GM21723 (cell line): ENCODE data around the gene SMYD4.
A peak's percentile ranks its signal among the peaks of the same experiment; 100 is the strongest.
"Not testable (repeated sequence)": the region's sequence is repeated elsewhere in the genome, so short reads cannot be mapped to it uniquely, and the experiment has no call there.

Experiments
- ATAC-seq: cut with Tn5 transposase; IDR thresholded peaks from one replicate; pipeline ENCODE4 v1.9.1; 2021; ENCODE audit warnings: mild to moderate bottlenecking, moderate library complexity; ENCODE audit not compliant: unreplicated experiment

The SMYD4 gene, protein sequence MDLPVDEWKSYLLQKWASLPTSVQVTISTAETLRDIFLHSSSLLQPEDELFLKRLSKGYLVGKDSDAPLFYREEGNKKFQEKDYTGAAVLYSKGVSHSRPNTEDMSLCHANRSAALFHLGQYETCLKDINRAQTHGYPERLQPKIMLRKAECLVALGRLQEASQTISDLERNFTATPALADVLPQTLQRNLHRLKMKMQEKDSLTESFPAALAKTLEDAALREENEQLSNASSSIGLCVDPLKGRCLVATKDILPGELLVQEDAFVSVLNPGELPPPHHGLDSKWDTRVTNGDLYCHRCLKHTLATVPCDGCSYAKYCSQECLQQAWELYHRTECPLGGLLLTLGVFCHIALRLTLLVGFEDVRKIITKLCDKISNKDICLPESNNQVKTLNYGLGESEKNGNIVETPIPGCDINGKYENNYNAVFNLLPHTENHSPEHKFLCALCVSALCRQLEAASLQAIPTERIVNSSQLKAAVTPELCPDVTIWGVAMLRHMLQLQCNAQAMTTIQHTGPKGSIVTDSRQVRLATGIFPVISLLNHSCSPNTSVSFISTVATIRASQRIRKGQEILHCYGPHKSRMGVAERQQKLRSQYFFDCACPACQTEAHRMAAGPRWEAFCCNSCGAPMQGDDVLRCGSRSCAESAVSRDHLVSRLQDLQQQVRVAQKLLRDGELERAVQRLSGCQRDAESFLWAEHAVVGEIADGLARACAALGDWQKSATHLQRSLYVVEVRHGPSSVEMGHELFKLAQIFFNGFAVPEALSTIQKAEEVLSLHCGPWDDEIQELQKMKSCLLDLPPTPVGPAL

DNA sequence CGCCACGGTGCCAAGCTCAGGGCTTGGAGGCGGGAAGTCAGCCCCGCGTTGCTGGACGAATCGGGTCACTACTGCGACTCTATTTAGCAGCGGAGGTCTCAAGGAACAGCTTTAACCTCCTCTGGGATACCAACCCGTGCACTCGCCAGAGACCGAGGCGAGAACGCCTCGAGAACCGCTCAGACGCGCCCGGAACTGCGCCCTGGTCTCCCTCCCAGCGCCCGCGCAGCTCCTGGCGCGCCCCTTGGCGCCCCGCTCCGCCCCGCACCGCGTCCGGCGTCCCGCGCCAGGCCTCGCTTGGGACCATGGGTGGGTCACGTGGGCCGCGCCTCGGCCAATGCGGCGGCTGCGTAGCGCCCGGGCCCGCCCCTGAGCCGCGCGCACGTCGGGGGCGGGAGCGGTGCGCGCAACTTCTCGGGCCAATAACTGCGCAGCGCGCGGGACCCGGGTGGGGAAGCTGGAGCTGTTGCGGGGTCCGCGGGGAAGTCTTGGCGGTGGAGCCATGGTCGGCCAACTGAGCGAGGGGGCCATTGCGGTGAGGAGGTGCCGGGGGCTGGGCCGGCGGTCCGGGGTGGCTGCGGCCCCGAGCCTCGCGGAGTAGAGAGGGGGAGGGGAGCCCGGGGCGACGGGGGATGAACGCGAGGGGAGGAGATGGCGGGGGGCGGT lies at the start of gene SMYD4, which contains the start of gene RPA1:
Gene SMYD4 (minus strand): TSS at position 311 of the 666 bp plus-strand sequence. CDS start 1,908 bp downstream, outside the sequence.
Gene RPA1 (plus strand): TSS at position 414 of the 666 bp plus-strand sequence. CDS start 89 bp downstream, at position 503.
- peak; percentile 77 for ATAC-seq

DNA sequence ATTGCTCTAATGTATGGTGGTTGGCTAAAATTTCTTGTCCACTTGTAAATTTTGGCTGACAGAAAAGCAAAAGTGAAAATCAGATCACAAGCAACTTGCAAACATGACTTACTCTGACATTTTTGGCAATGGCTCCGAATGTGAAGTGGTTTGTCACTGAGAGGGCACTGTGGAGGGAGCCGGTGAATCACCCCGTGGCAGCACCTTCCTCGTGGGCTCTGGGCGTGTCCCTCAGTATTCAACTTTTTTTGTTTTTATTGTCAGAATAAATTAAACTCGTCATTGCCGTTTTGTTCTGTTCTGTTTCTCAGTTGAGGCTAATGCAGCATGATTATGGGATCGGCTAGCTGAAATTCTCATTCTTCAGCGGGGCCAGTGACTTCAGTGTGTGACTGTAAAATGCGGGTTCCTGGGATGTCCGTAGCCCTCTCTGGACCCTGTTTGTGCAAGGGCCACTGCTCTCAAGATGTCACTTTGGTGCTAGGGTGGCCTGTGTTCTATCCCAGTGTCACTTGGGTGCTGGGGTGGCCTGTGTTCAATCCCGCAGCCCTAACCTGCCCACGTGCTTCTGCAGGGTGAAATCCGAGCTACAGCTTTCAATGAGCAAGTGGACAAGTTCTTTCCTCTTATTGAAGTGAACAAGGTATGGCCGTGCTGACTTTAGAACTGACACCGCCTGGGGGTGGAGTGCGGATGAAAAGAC lies 48.9 kb upstream of the SMYD4 start:
- no peak for ATAC-seq

GRCh38 chr17:1875597-1875996 lies 45.9 kb upstream of the SMYD4 start:
- ATAC-seq = no peak

- no peak for ATAC-seq
These were observed 43.7 kb upstream of the SMYD4 start for GRCh38 chr17:1873418-1873817.

DNA sequence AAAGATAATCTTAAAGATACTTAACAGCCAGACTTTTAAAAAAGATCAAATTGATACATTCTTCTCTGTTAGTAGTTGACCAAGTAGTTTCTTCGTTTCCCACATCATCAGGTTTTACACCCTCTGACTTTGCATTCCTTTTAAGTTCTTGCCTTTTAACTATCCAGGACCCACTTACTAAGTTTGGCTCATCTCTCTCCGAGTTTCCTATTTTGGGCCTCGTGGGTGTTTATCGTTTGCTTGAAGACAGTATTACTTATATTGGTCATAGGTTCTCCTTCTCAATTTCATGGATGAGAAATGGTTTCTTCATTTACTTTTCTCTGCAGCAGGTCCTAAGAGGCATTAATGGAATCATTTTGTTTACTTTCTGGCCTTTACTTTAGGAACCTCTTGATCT lies 43.3 kb upstream of the SMYD4 start:
- no peak for ATAC-seq

DNA sequence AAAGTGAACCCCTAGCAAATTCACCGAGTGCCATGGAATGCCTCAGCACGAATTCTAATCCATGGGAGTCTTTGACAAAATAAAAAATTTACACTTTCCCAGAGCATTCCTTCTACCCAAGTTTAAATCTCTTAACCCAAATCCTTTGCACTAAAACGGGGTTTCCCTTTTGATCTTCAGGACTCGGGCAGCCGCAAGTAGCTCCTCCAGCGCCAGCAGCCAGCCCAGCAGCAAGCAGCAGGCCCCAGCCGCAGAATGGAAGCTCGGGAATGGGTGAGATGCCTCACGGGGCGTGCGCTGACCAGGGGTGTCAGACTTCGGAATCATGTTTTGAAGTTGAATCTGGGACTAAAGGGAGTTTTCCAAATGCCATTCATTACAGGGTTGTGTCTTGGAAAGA lies 42.6 kb upstream of the SMYD4 start:
- ATAC-seq = no peak

DNA sequence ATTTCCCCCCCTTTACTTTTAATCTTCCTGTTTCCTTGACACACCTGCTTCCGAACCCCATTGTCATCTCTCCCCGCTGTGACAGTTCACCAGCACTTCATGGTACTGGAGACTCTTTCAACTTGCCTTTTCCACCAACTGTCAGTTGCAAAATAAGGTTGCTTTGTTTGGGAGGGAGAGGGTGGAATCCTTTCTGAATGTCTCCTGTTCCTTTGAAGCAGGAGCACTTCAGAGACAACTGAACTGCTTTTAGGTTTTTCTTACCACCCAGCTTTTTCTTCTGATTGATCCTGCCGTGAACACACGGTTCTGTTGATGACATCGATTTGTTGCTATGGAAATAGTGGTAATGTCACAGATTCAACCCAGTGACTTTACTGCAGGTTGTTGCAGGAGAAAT lies 42.1 kb upstream of the SMYD4 start:
- ATAC-seq = no peak

GRCh38 chr17:1870592-1870991 lies 40.9 kb upstream of the SMYD4 start:
- ATAC-seq = no peak

DNA sequence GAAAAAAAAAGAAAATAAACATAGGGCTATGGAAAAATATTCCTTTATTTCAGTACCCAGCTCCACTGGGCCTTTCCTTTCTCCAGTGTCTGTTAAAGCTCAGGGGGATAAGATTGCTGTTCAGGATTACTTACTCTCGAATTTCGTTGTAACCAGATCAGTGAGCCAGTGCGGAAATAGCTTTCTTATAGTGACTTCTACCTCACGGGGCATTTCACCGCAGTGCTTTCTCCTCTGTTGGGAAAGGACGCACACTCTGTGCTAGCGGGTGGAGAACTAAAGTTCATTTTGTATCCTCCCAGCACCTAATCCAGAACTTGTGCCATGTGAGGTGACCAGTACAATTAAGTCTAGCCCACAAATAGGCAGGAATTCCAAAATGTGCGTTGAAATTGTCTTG lies 38.4 kb upstream of the SMYD4 start:
- no peak for ATAC-seq

DNA sequence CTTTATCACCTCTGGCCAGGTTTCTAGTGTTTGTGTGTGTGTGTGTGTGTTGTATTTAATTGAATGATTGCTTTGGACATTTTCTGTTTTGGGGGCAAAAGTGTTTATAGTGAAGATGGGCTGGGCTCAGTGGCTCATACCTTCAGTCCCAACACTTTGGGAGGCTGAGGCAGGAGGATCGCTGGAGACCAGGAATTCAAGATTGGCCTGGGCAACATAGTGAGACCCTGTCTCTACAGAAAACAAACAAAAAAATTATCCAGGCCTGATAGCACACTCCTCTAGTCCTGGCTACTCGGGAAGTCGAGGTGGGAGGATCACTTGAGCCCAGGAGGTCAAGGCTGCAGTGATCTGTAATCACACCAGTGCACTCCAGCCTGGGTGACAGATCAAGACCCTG lies 37.6 kb upstream of the SMYD4 start:
- no peak for ATAC-seq

DNA sequence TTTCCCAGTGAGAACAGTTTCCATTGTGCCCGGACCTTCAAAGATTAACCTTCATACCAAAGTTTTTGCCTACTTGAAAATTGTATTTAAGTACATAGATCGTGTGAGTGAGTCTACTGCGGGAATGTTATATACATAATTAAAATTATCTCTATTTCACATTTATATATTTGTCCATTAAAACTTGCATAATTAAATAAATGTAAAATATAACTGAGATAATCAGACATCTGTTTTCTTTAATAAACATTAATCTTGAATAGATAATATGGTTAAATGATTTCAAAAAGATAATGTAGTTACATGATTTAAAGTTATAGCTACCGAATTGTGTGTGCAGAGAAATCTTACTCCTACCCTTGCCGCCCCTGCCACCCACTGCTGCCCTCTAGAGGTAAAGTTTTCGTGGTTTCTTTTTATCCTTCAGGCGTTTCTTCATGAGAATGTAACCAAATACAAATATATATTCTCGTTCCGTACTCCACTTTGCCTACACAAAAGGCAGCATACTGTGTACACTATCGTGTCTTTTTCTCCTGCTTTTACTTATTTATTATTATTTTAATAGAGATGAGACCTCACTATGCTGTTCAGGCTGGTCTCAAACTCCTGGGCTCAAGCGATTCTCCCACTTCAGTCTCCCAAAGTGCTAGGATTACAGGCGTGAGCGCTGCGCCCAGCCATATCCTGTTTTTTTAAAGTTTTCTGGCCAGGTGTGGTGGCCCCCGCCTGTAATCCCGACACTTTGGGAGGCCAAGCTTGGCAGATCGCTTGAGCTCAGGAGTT lies 35.7 kb upstream of the SMYD4 start:
- no peak for ATAC-seq

- ATAC-seq = no peak
These were observed 31.8 kb upstream of the SMYD4 start for GRCh38 chr17:1861391-1862010.

DNA sequence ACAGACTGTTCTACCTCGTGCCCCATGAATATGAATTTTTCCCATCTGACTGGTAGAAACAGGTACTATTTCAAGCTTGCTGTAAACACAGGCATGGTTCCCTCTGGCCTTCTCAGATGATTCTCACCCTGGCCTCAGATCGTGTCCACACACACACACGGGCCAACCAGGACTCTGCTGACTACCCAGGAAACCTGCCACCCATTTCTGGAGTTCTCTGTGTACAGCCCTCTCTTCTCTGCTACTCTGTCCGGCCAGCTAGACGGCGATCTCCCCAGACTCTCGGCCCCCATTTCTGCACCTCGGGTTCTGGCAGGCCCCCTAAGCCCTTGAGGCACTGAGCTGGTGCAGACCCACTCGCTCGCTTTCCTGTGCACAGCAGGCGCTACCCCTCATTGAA lies 31.3 kb upstream of the SMYD4 start:
- ATAC-seq = no peak

DNA sequence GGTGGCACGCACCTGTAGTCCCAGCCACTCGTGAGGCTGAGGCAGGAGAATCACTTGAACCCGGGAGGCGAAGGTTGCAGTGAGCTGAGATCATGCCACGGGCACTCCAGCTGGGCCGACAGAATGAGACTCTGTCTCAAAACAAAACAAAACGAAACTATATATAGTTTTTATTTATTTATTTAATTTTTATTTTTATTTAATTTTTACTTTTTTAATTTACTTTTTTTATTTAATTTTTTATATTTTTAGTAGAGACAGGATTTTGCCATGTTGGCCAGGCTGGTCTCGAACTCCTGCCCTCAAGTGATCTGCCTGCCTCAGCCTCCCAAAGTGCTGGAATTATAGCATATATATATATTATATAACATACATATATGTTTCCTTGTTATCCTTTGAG lies 26.8 kb upstream of the SMYD4 start:
- not testable (repeated sequence) for ATAC-seq

GRCh38 chr17:1853698-1854097 lies 24.0 kb upstream of the SMYD4 start:
- ATAC-seq = no peak

DNA sequence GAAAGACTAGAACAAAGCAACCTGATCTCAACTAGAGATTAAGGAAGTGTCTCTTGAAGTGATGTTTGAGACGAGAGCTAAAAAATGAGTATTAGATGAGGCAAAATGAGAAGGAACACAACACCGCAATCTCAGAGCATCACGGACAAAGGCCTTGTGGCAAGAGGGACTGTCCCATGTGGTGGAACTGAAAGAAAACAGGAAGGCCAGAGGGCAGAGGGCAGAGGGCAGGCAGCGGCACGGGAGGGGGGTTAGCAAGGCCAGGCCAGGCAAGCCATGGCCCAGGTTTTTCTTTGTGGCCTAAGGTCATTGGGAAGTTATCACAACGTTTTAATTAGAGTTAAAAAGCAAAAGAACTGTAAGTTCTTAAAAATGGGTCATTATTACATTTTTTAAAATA lies 22.6 kb upstream of the SMYD4 start:
- ATAC-seq = no peak

DNA sequence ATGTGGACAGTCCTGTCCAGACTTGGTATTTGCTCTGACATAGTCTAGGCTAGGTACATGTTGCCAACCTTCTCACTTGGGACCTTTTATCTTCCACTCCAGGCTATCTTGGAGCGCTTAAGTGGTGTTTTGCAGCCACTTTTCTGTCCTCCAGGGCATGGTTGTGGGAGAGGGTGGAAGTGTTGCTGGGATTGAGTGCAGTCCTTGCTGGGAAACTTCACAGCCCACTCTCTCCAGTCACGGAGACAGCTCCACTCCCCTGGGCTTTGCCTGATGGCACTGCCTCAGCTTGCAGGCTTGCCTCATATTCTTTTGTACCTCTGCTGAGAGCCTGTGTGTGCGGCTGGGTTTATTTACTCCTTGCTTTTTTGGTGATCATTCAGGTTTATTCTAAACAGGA lies 17.5 kb upstream of the SMYD4 start:
- ATAC-seq = no peak

DNA sequence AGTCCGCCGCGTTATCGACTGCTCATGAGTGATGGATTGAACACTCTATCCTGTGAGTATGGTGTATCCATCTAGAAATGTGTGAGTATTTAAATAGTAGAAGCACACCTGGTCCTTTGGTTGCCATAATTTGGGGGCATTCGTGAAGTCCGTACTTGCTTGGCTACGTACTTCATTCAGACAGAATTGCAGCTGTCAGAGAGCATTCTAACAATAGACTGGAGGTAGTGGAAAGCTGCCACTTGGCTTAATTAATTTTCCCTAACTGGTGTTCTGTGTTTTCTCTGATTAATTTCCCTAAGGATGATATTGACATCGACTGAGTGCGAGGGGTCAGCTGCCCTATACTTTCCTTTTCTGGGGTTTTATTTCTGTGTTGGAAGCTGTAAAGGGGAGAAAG lies 14.2 kb upstream of the SMYD4 start:
- ATAC-seq = no peak

GRCh38 chr17:1839516-1839915 lies 9.8 kb upstream of the SMYD4 start:
- ATAC-seq = no peak
